Rectal smooth muscle tissue (tissue), 1 donor: ENCODE results near the gene TMEM109.

Source experiments
- H3K27ac ChIP-seq: one replicate; pipeline ENCODE4 v1.7.0; 2013; ENCODE audit warnings: low read depth, low read length, inconsistent platforms
- H3K27me3 ChIP-seq: one replicate; pipeline ENCODE4 v1.7.0; 2013; ENCODE audit warnings: low read length; ENCODE audit not compliant: control insufficient read depth, insufficient read depth
- H3K36me3 ChIP-seq: one replicate; pipeline ENCODE4 v1.7.0; 2013; ENCODE audit warnings: low read length; ENCODE audit not compliant: control insufficient read depth, insufficient read depth
- H3K4me1 ChIP-seq: one replicate; pipeline ENCODE4 v1.7.0; 2013; ENCODE audit warnings: low read length; ENCODE audit not compliant: control insufficient read depth, insufficient read depth
- H3K4me3 ChIP-seq: one replicate; pipeline ENCODE4 v1.7.0; 2013; ENCODE audit warnings: low read length
- H3K9ac ChIP-seq: one replicate; pipeline ENCODE4 v1.7.0; 2013; ENCODE audit warnings: low read length

The TMEM109 gene, protein sequence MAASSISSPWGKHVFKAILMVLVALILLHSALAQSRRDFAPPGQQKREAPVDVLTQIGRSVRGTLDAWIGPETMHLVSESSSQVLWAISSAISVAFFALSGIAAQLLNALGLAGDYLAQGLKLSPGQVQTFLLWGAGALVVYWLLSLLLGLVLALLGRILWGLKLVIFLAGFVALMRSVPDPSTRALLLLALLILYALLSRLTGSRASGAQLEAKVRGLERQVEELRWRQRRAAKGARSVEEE

DNA sequence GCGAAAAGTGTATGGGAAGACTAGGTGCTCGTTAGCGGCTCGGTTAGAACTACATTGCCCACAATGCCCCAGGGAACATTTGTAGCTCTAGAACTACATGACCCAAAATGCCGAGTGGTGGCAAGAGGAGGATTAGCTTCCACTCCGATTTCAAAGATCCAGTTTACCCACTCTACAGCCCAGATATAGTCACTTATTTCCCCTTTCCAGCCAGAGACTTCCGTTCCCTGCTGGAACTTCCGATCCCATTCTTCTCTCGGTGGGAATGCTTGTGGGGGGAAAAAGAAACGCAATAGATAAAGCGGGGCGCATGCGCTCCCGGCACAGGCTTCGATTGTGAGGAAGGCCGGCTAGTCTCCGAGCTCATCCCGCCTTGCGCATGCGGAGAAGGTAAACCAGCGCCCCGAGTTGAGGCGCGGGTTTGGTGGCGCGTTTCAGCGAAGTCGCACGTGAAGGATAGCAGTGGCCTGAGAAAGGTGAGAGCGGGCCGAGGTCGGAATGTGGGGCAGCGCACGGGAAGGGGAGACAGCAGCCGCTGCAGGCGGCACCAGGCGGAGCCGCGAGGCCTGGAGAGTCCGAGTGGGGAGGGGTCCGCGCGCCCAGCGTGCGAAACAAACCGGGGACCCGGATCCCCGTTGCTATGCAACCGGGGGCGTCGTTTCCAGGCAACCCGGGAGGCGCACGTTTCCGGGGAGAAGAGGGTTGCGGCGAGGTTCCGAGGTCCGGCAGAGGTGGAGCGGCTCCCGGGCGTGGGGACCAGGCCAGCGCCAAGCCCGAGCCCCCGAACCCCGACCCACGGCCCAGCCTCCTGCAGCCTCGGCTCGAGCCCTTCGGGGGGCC is at the start of gene TMEM109:
Gene TMEM109 (plus strand): TSS at position 366 of the 840 bp plus-strand sequence. CDS start 5,536 bp downstream, outside the sequence.
- Histone ChIP-seq H3K4me1 (peaks cover 11% of the 10 kb centered on the region), H3K27ac (peak within 1 kb of the TSS; percentile 88), H3K4me3 (peak within 1 kb of the TSS; percentile 92), H3K27me3 (no peaks in the 10 kb centered on the region), H3K9ac (peak within 1 kb of the TSS; percentile 68), H3K36me3 (no peaks in the 10 kb centered on the region)

DNA sequence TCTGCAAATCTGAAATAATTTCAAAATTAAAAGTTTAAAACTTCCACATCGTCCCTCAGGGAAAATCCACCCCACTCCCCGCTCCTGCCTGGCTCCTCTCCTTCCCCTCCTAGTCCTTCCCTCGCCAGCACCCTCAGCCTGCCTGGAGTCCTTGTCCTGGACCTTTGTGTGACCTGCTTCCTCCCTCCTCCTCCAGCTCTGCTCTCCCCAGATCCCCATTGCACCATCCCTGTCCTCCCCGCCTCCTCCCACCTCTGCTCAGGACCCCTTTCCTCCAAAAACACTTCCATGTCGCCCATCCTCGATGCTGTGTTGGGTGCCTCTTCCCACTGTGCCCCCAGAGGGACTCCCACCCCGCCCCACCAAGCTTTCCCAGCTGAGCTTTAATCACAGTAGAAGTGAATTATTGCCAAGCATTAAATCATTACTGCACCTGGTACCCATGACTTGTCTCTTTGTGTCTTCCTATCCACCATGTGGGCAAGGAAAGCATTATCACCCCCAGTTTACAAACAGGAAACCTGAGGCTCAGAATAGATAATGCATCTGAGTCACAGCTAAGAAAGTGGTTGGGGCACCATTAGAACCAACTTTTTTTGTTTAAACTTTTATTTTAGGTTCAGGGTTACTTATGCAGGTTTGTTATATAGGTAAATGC is 49.0 kb upstream of the TMEM109 start:
- Histone ChIP-seq H3K4me1 (no peaks in the 10 kb centered on the region), H3K9ac (no peak overlapping the region), H3K4me3 (no peak overlapping the region), H3K27me3 (no peaks in the 10 kb centered on the region), H3K27ac (no peak overlapping the region), H3K36me3 (no peaks in the 10 kb centered on the region)

DNA sequence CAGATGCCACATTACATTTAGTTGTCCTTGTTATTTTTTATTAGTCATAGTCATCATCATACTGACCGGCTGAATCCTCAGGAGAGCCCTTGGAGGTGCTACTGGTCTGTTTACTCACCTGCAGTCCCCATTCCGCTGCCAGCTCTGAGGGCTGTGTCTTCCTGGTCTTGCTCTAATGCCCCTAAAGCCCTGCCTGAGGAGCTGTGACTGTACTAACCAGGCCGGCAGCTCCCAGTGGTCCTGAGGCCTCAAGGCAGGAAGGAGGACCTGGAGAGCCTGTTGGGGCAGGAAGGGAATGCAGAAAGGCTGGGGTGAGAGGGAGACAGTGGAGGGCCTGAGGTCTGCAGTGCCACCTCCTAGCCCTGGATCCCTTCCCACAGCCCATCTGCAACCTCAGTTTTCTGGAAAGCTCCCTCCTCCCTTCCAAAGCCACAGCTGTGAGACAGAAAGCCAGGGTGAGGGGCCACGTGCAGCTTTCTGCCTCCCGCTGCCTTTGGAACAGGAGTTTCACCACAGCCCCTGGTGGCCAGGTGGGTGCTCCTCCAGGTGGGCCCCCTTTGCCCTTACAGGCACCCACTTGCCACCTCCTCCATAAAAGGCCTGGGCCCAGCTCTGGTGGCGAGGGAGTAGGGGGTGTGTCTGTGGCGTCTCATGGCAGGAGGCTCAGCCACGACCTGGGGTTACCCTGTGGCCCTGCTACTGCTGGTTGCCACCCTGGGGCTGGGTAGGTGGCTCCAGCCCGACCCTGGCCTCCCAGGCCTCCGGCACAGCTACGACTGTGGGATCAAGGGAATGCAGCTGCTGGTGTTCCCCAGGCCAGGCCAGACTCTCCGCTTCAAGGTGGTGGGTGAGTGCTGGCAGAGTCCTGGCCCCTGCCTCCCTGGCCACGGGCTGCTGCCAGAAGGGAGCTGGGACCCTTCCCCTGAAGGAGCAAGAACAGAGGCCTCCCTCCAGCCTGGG is 46.8 kb upstream of the TMEM109 start, which contains the start of gene ZP1:
Gene ZP1 (plus strand): TSS at position 632 of the 960 bp plus-strand sequence. CDS start 20 bp downstream, at position 652.
- no peak within 1 kb of the TSS for H3K27ac ChIP-seq
- no peaks in the 10 kb centered on the region for H3K36me3 ChIP-seq
- no peaks in the 10 kb centered on the region for H3K27me3 ChIP-seq
- H3K9ac ChIP-seq, result no peak within 1 kb of the TSS
- no peaks in the 10 kb centered on the region for H3K4me1 ChIP-seq
- no peak within 1 kb of the TSS for H3K4me3 ChIP-seq

DNA sequence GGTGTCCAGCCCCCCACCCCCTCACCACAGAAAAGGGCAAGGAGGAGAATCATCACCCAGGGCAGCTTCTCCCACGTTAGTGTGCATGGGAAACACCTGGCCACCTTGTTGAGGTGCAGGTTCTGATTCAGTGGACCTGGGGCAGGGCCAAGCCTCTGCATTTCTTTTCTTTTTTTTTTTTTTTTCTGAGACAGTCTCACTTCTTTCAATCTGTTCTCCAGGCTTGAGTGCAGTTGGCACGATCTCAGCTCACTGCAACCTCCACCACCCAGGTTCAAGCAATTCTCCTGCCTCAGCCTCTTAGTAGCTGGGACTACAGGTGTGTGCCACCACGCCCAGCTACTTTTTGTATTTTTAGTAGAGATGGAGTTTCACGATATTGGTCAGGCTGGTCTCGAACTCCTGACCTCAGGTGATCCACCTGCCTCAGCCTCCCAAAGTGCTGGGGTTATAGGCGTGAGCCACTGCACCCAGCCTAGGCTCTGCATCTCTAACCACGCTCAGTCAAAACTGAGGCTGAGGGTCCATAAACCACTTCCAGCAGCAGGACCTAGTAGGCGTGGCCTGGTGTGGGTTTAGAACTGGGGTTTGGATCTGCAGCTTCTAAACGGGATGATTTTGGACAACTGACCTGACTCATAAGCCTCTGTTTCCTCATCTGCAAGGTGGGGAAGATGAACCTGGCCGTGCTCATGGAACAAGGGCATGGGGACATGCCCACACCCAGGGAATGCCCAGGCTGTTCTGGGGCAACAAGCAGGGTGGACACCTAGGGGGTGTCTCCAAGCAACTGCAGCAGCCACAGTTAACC is 45.9 kb upstream of the TMEM109 start:
- Histone ChIP-seq H3K27ac (no peak overlapping the region), H3K36me3 (no peaks in the 10 kb centered on the region), H3K4me3 (no peak overlapping the region)

DNA sequence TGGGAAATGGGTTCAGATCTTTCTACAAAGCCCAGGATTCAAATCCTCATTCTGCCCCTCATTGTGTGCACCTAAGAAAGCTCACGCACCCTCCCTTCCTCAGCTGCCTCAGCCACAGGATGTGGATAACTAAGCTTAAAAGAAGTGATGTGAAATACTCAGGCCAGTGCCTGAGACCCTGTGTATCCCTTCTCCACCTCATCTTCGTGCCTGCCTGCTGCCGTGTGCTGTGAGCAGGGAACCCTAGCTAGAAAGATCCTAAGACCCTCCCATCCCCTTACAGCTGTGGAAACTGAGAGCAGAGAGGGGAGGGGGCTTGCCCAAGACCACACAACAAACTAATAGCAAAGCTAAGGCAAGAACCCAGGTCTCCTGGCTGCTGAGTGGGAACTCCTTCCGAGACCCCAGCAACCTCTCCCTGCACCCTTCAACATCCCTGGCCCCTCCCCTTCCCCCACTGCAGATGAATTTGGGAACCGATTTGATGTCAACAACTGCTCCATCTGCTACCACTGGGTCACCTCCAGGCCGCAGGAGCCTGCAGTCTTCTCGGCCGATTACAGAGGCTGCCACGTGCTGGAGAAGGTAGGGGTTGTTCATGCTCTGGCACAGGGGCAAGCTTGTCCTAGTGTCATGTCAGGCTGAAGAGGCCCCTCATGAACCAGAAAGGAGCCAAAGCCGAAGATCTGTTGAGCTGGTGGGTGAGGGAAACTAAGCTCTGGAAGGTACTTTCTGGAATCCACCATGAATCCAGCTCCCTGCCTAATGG is 45.1 kb upstream of the TMEM109 start:
- no peak overlapping the region for H3K27ac ChIP-seq
- no peaks in the 10 kb centered on the region for H3K36me3 ChIP-seq
- no peaks in the 10 kb centered on the region for H3K4me1 ChIP-seq
- no peak overlapping the region for H3K4me3 ChIP-seq
- H3K27me3 ChIP-seq, result no peaks in the 10 kb centered on the region
- no peak overlapping the region for H3K9ac ChIP-seq

More for the DNA sequence above, 45.9 kb upstream of the TMEM109 start:
- no peak overlapping the region for H3K9ac ChIP-seq
- no peaks in the 10 kb centered on the region for H3K4me1 ChIP-seq
- no peaks in the 10 kb centered on the region for H3K27me3 ChIP-seq

DNA sequence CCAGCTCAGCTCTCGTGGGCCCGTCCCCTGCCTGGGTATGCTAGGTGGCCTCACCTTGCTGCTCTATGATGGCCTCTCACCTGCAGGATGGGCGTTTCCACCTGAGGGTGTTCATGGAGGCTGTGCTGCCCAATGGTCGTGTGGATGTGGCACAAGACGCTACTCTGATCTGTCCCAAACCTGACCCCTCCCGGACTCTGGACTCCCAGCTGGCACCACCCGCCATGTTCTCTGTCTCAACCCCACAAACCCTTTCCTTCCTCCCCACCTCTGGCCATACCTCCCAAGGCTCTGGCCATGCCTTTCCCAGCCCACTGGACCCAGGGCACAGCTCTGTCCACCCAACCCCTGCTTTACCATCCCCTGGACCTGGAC is 44.5 kb upstream of the TMEM109 start:
- Histone ChIP-seq H3K27ac (no peak overlapping the region), H3K9ac (no peak overlapping the region), H3K4me1 (no peaks in the 10 kb centered on the region), H3K4me3 (no peak overlapping the region), H3K36me3 (no peaks in the 10 kb centered on the region), H3K27me3 (no peaks in the 10 kb centered on the region)

DNA sequence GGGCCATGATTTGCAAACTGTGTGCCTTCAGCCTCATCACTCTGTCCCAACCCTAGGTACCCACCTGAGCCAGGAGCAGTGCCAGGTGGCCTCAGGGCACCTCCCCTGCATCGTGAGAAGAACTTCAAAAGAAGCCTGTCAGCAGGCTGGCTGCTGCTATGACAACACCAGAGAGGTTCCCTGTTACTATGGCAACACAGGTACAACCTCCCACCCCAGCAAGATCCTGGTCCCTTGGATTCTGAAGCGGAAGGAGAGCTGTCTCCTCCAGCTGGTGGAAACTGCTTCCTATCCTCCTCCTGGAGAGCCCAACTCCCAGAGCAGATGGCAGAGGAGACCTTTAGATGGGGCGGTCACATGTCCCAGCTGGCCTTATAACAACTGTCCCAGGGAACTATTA is 43.7 kb upstream of the TMEM109 start:
- no peaks in the 10 kb centered on the region for H3K27me3 ChIP-seq
- H3K27ac ChIP-seq, result no peak overlapping the region
- no peaks in the 10 kb centered on the region for H3K36me3 ChIP-seq
- no peak overlapping the region for H3K9ac ChIP-seq
- no peaks in the 10 kb centered on the region for H3K4me1 ChIP-seq
- H3K4me3 ChIP-seq, result no peak overlapping the region

DNA sequence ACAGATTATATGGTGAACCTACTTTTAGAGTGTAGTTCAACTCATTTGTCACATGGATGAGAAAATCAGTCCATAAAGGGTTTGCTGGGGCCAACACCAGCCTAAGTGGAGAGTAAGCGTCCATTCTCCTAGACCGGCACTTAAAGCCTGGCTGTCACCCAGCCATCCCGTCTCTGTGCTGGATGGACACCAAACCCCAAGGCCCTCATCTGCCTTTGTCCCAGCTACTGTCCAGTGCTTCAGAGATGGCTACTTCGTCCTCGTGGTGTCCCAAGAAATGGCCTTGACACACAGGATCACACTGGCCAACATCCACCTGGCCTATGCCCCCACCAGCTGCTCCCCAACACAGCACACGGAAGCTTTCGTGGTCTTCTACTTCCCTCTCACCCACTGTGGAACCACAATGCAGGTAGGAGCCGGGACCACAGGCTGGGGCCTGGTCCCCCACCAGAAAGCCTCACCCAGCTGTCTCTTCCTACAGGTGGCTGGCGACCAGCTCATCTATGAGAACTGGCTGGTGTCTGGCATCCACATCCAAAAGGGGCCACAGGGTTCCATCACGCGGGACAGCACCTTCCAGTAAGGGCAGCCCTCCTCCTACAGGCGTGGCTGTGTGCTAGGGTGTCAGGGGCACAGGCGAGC is 43.1 kb upstream of the TMEM109 start:
- Histone ChIP-seq H3K27ac (no peak overlapping the region), H3K4me1 (no peaks in the 10 kb centered on the region), H3K36me3 (no peaks in the 10 kb centered on the region), H3K9ac (no peak overlapping the region), H3K27me3 (no peaks in the 10 kb centered on the region), H3K4me3 (no peak overlapping the region)

DNA sequence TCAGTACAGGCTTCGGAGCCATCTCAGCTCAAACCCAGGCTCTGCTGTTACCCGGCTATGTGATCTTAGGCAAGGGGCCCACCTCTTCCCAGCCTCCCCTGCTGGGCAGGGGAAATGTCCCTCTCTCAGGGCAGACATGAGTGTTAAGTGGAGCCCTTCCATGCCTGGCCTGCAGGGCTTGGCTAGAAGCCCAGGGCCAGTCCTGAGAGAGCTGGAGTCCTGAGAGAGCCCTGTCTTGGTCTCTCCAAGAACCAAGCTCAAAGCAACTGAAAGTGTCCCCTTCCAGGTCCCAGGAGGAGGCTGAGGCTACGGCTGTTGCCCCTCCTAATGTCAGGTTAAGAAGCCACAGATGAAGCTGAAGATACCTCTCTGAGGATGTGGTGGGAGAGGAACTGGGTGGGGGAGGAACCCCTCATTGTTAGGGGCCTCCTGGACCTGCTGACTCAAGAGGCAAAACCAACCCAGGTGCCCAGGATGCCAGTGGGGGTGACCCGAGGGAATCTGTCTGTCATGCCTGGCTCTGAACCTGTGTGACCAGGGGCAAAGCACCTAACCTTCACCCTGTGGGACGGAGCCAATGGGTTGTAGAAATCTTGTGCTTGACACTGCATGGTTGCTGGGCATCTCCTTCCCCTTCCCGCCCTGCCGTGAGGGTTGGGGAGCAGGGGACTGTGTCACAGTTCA is 42.4 kb upstream of the TMEM109 start:
- H3K27ac ChIP-seq, result no peak overlapping the region
- no peaks in the 10 kb centered on the region for H3K27me3 ChIP-seq
- no peaks in the 10 kb centered on the region for H3K36me3 ChIP-seq
- no peak overlapping the region for H3K4me3 ChIP-seq
- no peaks in the 10 kb centered on the region for H3K4me1 ChIP-seq
- no peak overlapping the region for H3K9ac ChIP-seq
